Measurements from ENCODE around the gene CLIP4.

CLIP4 gene

DNA sequence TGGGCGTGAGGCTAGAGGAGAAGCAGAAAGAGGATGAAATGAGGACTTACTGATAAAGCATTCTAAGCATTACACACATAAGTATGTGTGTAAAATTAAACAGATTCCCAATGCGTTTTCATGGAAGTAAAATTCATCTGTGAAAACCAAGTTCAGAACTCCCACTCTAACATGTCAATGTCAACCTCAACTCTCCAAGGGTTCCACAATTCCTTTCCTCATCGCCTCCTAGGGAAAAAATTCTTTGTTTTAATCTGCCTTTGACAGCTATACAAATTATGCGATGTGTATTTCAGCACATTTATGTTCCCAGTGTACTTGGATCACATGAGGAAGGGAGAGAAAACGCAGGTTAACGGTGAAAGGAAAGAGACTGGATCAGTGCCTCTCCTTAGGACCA lies 76.6 kb downstream of the CLIP4 start:
- DNase-seq (ENCODE audit: low spot score) = no peak

DNA sequence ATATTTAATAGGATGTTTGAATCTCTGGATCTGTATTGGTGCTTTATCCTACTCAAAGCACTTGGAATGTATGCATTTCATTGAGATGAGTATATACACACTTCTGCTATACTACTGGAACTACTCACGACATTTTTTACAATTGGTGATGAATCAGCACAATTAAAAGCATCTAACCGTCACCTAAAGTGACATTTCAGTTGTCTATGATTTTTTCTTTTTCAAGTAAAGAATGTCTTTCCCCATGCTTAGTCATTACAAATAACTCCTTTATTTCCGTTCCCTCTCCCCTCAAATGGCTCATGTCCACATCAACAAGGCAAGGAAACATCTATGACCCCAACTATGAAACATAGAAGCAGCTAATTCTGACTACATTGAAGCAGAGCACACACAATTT lies 77.3 kb downstream of the CLIP4 start:
- DNase-seq (ENCODE audit: low spot score) = no peak

DNA sequence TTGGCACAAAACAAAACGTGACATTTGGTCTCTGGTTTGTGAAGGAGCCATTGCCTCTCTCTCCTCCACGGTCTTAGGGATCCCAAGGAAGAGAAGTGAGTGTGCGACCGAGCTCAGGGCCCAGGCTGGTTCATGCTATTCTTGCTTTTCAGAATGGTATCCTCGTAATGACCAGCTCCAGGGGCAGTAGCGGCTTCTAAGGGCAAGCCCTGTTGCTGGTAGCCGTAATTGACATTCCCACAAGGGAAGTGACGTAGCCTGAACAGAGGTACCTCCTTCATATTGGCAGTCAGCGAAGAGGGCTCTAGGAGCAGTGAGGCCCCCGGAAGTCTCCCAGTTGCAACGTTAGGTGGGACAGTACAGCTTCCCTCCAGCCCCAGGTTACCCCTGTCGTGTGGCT lies 77.9 kb downstream of the CLIP4 start:
- DNase-seq (ENCODE audit: low spot score) = no peak

DNA sequence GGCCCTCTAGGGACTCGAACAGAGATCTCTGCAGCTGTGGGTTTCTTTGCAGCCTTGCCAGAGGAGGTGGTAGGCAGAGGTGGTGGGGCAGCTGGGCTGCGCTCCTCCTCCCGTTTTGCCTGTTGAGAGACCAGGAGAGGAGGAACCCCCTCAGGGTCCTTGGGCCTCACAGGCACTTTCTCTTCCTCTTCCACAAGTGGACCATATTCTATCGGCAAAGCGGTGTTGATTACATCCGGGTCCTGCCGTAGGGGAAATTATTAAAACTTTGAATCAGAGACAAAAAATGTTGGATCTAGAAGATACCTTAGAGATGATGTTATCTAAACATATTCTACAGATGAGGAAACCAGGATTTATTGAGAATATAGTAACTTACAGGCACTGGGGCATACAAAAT lies 78.5 kb downstream of the CLIP4 start:
- DNase-seq (ENCODE audit: low spot score) = no peak

DNA sequence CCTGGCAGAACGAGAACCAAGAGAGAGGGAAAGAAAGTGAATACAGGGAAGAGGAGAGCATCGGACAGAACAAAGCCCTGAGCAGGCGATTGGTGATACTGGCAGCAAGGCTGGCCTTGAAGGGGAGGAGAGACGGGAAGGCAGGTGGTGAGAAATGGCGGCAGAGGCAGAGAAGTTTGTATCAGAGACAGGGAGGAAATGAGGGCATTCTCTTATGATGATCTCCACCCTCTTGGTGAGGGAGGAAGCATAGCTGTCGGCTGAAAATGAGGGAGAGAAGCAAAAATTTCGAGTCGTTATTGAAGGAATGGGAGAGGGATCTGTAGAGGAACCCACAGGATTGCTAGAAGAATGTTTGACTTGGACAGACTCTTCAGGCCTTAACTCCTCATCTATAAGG lies 80.6 kb downstream of the CLIP4 start:
- no peak for DNase-seq (ENCODE audit: low spot score)

DNA sequence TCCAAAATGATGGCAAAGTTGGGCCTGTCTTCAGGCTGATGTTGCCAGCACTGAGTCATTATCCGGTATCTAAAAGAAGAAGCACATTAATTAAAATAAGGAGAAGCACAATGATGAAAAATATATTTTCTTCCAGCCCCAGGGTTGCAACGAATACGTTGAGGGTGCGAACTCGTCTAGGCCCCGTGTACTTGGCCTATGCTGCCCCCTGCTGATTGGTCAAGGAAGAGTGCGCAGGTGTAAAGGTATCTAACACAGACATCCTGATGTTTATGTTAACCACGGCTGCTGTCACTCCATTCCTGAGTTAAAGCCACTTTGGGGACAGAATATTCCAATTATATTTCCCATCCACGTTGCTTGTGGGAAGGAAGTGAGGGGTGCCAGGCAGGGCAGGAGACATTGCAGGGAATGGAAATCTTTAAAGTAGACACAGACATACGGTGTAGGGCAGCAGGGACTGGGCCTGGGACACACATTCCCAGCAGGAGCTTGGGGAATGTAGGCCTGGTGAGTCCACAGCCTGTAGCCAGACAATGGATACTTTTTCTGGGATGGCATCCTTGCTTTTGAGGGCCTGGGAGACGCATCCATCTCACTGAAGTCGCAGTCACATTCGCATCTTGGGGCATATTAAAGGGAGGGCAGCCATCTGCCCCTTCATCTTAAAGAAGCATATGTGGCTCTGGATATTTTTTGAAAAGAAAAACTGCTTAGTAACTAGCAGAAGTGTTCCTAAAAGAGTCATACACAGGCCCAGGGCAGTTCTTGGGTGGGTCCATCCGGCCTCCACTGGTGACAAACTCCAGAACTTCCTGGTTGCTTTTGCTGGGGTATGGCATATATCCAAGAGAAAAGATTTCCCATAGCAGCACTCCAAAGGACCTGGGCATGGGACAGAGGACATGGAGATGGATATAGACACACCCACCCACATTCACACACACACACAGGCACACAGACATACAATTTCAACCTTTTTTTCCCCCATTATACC lies 81.9 kb downstream of the CLIP4 start:
- peak; percentile 80 for DNase-seq (ENCODE audit: low spot score)

DNA sequence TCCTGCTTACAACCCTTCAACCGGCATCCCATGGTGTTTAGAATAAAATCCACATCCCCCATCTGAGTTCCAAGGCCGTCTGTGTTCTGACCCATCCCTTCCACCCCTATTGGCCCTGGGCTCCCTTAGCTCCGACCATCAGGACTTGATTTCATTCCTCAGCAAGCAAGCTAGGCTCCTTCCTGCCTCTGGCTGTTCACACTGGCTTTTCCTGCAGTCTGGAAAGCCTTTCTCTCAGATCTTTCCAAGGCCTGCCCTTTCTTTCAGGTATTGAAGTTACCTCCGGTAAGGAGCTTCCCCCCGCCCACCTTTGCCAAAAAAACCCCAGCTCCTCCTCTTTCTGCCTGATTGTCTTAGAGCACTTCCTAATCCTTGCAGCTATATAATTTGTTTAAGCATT lies 86.8 kb downstream of the CLIP4 start:
- DNase-seq (ENCODE audit: low spot score) = no peak

DNA sequence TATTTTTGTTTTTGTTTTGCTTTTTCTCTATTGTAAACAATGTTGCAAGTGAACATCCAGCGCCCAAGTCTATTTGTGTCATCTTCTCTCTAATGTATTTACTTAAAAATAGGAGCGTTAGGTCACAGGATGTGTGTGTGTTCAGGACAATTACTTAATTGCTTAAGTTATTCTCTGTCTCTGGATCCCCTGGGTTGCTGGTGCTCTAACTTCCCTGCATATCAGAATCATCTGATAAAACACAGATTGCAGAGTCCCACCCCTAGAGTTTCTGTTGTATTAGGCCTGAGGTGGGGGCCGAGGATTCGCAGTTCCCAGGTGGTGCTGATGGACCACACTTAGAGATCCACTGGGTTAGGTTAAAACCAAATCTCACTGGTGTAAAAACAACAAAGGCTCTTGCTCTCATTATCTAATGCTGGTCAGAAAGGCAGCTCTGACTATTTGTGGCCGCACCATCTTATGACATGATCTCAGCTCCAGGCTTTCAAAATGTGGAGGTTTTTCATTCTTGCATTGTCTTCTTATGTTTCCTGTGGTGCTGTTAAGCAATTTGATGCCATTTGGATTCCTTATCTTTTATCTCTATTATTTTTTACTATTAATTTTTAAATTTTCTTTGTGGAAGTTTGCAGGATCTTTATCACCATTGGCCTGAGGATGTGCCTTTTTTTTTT lies 87.7 kb downstream of the CLIP4 start:
- no peak for DNase-seq (ENCODE audit: low spot score)

DNA sequence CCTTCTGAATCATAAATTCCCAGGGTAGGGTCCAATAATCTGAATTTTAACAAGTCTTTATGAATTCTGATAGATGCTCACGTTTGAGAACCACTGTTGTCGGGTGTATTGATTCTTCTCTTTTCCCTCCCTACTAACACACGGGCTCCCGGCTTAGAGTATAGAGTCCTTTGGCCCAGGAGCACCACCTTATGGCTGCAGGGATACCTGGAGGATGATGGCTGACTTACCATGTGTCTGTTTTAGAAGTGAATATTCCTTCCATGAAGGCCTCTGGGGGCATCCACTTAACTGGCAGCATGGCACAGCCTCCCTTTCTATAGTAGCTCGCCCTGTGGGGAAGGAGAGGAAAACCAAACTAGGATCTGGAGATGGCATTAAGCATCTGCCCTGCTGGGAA lies 91.7 kb downstream of the CLIP4 start:
- DNase-seq (ENCODE audit: low spot score) = no peak

DNA sequence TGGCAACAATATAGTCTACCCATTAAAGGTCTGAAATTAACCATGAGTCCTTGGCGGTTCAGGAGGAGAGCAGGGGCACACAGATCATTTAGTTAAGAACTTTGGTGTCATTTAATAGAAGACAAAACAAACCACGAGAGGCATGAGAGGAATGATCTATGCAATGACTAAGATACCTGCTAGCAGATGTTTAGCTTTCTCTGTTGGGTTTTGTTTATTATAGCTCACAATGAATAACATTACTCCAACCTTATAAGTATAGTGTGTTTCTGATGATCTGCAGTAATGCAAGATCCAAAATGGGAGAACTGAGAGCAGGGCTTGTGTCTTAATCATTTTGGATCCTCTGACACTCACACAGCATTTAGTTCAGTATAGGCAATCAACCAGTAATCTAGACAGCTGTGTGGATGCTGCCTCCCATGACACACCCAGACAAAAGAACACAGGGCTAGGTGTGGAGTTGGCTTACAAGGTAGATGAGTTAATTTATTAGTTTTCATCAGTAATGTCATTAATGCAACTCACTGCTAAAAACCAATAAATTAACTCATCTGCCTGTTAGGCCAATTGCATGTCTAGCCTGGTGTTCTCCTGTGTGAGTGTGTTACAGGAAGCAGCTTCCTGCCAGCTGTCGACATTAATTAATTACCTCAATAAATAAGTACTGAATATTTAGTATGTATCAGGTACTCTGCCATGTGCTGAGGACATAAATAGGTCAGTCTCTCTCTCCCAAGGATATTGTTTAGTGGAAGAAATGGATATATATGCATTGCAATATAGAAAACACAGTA lies 92.3 kb downstream of the CLIP4 start:
- no peak for DNase-seq (ENCODE audit: low spot score)

DNA sequence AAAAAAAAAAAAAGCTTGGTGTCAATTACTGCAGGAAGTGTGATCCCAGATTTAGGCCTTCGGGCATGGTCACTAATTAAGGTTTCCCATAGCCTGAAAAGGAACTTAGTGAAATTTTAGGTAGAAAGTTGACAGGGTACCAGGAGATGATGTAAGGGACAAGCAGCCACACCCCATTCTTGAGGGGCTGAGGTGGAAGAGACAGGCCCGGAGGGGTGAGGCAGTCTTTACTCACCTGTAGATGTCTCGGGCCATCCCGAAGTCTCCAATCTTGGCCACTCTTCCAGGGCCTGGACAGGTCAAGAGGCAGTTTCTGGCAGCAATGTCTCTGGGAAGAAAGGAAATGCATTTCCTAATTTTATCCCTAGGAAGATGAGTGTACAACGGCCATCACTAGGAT lies 94.3 kb downstream of the CLIP4 start:
- DNase-seq (ENCODE audit: low spot score) = no peak

DNA sequence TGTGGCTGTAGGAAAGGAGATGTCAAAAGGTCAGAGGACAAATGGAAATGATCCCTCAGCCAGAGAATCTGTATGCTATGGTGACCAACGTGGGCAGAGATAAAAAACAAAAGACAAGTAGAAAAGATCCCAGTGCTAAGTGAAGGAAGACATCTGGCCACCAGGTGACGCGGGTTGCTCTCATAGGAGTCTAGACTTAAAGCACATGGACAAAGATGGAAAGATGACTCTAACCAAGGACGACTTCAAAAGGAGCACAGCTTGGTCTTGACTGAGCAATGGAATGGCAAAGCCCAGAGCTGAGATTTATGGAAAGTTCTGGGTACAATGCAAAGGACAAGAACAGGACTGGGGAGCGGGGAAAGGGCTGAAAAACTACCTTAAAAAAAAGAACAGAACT lies 96.8 kb downstream of the CLIP4 start:
- no peak for DNase-seq (ENCODE audit: low spot score)

DNA sequence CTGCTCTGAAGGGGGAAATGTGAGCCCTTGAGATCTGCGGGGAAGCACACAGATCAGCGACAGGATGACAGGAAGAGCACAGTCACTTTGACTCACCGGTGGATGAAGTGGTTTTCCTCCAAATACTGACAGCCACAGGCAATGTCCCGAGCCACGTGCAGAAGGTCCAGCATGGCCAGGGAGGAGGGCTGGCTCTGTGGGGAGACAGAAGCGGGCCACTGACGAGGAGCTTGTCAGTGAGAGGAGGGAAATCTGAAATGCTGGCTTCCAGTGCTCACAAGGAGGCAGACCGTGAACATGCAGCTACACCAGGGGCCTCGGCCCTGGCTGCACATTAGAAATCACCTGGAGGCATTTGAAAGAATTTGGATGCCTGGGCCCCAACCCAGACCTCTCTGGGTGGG lies 98.7 kb downstream of the CLIP4 start:
- no peak for DNase-seq (ENCODE audit: low spot score)

DNA sequence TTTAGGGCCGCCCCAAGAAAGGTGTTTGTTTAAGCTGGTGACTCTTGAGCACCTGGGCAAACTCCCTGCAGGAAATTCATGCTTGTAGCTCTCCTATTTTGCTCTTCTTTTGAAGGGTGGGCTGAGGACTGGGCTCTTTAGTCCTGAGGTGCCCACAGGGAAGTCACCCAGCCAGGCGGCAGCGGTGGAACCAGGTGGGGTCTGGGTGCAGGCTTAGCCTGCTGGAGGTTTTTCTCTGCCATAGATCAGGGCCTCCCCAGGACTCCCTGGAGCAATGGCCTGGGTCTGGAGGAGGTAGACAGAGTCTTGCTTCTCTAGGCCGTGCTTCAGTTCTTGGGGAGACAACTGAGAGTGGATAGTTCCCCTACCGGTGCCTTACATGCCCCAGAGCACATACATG lies 99.9 kb downstream of the CLIP4 start:
- no peak for DNase-seq (ENCODE audit: low spot score)

DNA sequence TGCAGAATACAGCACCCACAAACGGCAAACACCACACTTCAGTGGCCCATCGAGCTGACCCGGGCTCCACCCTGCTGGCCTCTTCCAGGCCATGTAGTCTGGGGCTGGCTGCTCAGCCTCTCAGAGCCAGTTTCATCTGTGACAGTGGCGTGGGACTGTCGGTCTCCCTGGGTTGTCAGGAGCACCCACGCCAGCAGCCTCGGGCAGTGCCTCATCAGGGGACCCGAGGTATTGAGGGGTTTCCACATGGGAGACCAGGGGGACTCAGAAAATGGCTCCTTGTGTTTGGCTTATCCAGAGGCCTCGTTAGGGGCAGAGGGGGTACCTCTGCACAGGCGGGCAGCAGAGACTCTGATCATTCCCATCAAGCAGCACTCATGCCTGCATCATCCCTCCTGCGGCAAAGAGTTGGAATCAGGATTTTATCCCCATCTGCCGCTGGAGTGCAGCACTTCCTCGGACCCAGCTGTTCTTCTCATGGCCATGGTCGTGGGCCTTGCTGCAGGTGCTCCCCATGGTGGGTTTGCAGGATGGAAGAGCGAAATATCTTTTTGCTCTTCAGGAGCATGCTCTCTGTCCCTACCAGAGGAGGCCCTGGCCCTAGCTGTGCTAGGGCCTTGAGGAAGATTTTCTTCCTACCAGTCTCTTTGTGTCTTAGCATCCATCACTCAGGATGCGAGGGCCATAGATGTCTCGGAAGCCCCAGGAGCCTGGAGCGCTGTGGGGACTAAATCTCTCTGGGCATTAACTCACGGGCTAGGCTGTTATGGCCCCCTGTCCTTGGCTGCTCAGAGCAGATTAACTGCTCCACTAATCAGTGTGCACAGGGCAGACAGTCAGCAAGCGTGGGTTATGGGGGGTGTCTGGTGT lies 100.8 kb downstream of the CLIP4 start:
- DNase-seq (ENCODE audit: low spot score) = no peak

DNA sequence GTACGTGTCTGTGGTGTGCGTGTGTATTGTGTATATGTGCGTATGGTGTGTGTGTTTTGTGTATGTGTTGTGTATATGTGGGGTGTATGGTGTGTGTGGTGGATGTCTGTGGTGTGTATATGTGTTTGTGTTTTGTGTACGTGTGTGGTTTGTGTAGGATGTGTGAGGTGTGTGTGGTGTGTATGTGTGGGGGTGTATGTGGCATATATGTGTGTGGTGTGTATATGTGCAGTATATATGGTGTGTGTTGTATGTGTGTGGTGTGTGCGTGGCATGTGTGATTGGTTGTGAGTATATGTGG lies 101.3 kb downstream of the CLIP4 start:
- no peak for DNase-seq (ENCODE audit: low spot score)

DNA sequence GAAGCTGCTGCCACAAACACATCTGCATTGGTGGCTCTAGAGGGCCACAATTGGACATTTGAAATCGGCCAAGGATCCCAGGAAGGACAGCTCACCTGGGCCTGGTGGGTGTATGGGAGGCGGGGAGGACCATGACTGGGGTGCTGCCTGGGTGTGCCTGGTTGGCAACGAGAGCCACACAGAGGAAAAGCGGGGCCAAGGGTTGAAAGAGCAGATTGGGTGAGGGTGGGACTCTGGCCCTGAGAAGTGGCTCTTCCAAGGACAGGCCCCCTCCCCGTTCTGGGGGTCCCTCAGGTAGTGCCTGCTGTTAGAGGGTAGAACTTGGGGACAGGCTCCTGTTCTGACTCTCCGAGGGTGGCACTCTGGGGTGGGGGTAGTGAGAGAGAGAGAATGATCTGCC lies 102.9 kb downstream of the CLIP4 start:
- DNase-seq (ENCODE audit: low spot score) = no peak

DNA sequence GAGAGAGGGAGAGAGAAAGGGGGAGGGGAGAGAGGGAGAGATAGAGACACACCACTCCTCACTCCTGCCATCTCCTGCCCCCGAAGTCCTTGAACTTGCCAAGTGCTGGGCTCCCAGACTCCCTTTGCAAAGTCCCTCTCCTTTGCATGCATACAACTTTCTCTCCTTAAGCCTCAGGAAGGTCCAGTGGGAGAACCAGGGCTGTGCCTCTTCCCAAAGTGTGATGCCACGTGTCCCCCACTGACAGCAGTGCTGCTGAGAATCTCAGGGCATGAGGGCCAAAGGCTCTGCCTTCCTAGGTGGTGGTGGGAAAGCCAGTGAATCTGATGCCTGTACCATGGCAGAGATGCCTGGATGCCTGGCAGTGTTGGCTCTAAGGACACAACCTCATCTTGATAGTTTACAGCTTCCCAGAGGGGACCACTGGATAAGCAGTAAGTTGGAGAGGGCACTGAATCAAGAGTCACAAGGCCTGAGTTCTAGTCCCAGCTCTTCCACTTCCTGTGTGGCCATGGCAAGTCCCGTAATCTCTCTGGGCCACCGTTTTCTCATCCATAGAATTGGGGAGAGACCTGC lies 103.4 kb downstream of the CLIP4 start:
- DNase-seq (ENCODE audit: low spot score) = no peak

DNA sequence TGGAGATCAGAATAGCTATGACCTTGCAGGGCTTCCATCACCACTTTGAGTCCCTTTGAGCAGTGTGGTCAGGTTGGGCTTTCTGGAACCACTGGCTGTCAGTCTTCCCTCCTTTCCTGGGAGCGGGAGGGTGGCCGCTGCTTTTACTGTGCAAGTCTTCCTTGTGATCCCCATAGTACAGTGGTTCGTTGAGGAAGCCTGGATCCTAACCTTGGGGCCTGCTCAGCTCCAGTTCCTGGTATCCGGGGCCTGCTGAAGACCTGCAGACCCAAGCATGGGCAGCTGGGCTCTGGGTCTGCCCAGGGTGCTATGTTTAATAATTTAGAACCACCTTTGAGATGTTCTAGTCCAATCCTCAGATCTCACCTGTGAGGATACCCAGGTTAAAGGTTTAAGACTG lies 104.2 kb downstream of the CLIP4 start:
- no peak for DNase-seq (ENCODE audit: low spot score)

DNA sequence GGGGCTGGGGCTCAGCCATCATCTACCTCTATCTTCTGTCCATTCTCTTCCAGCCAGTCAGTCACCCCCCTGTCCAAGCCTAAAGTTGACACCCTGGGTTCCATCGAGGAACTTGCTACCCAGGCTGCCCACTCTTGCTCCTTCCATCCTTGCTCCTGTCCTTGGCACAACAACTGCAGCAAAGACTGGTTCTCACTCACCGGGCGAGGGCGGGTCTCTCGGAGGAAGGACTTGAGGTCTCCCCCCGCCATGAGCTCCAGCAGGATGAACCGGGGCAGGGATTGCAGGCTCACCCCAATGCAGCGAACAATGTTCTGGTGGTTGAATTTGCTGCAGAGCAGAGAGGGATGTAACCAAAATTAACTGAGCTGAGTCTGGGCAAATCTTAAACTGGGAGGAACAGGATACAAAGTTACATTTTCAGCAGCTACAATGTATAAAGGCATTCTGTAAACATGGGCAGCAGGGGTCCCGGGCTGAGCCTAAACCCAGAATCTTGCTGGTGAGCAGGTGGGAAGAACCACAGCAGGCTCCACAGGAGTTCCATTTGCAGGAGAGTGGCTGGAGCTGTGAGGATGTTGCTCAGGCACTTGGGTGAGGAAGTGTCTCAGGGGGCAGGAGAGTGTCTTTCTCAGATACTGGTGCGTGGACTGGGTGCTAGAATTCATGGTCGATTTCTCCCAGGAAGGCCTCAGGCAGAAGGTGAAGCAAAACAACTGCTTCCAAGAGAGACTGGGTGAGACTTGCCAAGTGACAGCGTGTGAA lies 105.5 kb downstream of the CLIP4 start:
- no peak for DNase-seq (ENCODE audit: low spot score)
